NK-92 (cell line): ENCODE data around the gene IL17RD.
"Not testable (repeated sequence)": the region's sequence is repeated elsewhere in the genome, so short reads cannot be mapped to it uniquely, and the experiment has no call there.

Experiments
- DNase-seq: peaks from one replicate; lab custom pipeline; 2025; ENCODE audit not compliant: unreplicated experiment; lab: John Stamatoyannopoulos, UW

IL17RD gene

DNA sequence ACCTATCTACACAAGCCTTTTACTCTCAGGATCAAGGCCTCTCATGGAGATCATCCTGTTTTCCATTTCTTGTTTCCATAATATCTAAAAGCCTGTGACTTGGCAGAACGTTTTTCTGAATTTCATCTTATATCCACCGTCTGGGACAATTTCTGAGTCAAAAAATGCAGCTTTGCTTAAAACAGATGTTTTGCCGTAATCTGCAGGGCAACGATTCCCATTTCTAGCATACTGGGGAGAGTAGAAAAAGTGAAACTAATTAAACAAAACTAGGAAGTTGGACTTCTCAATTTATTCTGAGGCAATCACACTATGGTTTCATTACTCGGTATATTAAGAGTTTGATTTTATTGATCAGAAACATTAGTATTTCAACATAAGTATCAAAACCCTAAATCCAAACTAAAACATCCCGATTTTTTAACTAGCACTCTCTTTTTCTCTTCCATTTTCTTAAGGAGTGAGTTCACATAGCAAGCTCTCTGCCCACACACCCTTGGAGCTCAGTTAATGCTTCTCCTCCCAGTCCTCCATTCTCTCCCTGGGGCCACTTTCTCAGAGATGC, 71.1 kb downstream of the IL17RD start:
- no peak for DNase-seq

DNA sequence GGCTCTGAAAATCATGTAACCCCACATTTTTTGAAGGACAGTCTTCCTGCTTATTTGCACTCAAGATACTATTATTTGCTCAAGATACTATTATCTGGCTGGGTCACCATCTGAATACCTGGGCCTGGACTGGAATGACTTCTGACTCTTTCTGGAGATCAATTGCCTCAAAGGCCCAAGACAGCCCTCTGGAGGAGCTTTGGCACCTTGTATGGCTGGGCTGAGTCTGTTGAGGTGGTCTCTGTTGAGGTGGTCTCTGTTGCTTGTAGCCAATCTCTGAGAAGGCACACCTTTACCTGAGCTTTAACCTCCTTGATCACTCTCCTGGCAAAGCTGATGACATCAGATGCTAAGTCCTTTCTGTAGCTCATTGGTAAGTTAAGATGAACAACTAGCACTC, 71.7 kb downstream of the IL17RD start:
- DNase-seq: no peak

DNA sequence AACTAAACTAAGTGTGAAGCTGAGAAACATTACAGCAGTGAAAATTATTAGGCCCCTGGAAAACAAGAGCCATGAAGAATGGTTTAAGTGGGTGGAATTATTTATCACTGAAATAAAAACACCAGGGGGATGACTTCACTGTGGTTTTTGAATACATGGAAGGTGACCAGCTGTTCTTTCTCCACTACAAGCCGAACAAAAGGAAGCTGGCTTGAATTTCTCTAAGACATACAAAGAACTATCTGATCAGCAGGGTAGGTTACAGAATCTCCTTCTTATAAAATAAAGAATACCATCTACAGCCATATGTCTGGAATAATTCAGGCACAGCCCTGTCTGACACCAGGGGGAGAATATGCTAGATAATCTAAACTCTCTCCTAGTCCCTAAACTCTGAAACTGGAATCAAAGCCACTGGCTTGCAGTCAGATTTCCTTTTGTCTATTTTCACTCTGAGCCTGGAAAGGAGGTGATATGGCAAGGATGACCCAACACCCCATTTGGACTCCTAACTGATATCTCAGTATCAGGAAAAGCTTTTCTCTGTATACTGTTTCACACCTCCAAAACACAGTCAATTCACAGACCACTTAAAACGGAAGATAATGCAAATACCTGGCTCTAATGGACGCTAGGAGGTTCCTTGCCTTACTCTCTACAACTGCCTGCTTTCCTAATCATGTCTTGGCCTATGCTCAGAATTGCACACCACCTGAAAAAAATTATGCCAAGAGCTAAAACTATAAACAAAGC, 73.5 kb downstream of the IL17RD start:
- no peak for DNase-seq

DNA sequence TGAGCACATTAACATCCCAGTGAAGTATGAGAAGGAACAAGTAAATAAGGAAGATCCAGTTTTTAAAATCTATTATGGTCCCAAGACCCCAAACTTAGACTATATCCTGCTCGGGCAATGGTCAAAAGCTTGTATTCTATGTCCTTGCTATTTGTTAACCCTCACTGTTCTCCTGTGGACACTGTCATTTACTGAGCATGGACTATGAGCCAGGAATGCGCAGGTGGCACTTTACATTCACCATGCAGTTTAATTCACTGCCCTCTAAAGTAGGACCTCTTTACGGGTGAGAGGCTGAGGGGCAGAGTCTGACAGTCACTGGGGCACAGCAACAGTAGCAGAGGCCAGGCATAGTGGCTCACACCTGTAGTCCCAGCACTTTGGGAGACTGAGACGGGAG, 76.1 kb downstream of the IL17RD start:
- DNase-seq: no peak

DNA sequence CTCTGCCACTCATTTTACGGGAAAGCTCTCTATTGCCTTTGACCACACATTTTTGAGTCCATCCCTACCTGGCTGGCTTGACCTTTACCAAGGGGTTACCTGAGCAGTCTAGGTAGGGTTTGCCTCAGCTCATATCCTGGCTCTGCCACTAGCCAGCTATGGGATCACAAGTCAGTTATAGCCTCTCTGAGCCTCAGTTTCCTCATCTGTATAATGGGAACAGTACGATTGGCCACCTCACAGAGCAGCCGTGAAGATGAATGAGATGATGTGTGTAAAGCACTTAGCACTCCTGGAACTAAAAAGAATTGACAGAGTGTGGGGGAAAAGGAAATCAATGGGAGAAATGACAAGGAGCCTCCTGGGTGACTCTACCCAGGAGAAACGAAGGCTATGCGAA, 76.7 kb downstream of the IL17RD start:
- DNase-seq: no peak

DNA sequence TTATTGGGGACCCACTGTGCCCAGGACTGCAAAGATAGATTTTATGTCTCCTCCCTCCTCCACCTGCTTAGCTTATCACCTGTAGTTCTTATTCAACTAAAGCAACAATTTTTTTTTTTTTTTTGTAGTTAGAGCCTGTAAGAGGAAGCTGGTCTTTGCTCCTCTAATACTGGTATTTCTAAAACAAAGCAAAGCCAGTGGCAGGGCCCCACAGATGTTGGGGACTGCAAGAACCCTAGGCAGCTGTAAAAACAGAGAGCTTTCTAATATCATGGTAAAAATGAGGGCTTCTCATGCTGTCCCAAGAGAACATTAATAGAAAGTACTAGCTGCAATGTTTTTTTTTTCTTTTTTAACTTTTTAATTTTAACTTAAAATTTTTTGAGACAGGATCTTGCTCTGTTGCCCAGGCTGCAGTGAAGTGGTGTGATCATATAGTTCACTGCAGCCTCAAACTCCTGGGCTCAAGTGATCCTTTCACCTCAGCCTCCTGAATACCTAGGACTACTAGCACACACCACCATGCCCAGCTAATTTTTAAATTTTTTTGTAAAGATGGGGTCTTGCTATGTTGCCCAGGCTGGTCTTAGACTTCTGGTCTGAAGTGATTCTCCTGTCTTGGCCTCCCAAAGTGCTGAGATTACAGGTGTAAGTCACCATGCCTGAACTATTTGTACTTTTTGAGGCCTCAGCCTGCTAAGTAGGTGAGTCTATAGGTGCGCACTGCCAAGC, 77.6 kb downstream of the IL17RD start:
- DNase-seq: no peak

DNA sequence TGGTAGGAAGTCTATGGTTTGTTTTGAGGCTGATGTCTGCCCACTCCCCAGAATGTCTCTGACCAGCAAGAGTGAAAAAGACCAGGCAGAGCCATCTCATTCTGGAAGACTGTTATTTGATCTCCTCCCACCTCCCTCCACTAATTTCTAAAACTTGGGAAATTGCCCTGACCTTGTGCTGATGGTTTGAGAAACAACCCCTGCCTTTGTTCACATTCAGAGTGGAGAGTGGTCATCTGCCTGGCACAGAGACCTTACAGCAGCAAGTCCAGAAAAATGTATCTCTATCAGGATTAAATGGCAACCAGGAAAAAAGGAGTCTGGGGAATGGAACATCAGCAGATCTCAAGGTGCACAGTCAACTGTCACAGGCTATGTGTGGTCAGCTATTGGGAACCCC, 79.0 kb downstream of the IL17RD start:
- DNase-seq: no peak

DNA sequence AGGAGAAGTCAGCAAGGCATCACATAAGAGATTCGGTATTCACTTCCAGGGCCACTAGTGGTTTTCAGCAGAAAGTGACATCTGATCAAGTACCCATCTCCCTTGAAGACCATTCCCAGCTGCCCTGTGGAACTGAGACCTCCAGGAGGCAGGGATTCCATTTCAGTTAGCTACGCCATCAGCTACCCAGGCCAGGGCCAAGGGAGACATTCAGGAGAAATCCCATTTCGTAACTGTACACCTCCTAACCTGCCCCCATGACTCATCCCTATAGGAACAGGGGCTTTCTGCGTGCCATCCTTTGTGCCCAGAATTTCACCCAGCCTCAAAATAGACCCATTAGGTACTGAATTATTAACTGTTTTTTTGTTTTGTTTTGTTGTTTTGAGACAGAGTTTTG, 79.9 kb downstream of the IL17RD start:
- DNase-seq: no peak

DNA sequence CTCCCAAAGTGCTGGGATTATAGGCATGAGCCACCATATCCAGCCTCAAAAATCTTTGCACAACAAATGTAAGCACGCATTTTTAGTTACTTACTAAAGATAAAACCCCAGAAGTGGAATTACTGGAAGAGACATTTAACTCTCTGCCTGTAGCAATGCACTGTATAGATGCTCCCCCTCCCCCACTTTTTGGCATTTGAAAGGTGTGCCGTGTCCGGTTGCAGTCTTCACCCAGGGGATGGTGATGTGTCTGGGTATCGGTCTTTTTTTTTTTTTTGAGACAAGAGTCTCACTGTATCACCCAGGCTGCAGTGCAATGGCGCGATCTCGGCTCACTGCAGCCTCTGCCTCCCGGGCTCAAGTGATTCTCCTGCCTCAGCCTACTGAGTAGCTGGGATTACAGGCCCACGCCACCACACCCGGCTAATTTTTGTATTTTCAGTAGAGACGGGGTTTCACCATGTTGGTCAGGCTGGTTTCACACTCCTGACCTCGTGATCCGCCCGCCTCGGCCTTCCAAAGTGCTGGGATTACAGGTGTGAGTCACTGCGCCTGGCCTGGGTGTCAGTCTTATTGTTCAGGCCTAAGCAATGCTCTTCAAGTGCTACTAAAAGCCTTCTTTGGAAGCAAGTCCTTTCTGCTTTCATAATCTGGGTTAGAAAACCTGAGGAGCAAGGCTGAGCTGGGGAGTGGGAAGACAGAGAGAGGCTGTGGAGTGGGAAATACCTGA, 81.7 kb downstream of the IL17RD start:
- DNase-seq: not testable (repeated sequence)

DNA sequence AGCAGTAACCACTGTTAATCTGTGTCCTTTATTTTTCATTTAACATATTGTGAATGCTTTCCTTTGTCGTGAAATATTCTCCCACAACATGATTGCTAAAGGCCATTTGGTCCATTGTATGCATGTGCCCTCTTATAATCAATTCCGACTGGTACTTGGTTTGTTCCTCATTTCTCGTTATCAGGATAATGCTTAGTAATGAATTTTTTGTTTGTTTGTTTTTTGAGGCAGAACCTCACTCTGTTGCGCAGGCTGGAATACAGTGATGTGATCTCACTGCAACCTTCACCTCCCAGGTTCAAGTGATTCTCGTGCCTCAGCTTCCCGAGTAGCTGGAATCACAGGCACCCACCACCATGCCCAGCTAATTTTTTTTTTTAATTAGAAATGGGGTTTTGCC, 82.7 kb downstream of the IL17RD start:
- no peak for DNase-seq

DNA sequence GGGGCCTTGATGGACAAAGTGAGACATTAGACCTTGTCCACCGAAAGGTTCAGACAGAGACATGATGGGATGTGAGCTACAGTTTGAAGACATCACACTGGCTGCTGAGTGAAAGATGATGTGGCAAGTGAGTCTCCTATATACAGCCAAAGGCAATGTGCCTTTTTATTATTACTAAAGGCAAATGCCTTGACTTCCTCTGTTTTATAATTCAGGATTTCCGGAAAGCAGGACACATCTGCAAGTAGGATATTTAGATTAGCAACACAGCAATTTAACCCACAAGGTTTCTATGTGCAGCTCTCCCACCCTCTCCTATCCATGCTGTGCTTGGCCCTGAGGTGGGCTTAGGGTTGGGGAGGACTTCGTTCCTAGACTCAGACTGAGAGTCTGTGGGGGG, 84.0 kb downstream of the IL17RD start:
- DNase-seq: no peak

DNA sequence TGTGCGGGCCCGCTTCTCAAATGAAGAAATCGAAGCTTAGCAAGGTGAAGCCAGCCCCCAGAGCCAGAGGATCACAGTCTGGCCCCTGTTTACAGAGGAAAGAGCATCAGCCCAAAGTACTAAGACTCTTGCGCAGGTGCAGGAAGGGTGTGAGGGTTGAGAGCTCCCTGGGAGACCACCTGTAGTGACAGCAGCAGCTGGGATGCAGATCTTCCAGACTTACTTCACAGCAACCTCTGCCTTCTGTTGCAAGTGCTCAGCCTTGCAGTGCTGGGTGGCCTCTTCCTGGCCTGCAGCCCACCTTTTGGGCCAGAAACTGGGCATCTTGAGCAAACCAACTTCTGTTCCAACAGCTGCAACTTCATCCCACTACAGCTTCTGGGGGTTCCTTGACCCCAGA, 85.0 kb downstream of the IL17RD start:
- no peak for DNase-seq

DNA sequence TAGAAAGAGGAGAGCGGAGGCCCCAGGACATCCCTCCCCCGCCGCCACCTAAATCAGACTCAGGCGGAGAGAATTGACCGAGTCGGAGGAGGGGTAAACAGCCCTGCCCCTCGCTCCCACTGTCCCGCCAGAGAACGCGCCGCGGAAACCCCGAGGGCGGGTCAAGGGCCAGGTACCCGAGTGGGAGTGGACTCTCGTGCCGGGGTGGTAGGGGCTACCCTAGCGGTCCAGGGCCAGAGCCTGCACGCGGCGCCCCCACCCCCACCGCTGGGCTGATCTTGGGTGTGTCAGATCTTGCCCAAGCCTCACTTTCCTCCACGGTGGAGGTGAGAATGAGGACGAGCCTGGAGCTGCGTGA, 85.7 kb downstream of the IL17RD start:
- no peak for DNase-seq

DNA sequence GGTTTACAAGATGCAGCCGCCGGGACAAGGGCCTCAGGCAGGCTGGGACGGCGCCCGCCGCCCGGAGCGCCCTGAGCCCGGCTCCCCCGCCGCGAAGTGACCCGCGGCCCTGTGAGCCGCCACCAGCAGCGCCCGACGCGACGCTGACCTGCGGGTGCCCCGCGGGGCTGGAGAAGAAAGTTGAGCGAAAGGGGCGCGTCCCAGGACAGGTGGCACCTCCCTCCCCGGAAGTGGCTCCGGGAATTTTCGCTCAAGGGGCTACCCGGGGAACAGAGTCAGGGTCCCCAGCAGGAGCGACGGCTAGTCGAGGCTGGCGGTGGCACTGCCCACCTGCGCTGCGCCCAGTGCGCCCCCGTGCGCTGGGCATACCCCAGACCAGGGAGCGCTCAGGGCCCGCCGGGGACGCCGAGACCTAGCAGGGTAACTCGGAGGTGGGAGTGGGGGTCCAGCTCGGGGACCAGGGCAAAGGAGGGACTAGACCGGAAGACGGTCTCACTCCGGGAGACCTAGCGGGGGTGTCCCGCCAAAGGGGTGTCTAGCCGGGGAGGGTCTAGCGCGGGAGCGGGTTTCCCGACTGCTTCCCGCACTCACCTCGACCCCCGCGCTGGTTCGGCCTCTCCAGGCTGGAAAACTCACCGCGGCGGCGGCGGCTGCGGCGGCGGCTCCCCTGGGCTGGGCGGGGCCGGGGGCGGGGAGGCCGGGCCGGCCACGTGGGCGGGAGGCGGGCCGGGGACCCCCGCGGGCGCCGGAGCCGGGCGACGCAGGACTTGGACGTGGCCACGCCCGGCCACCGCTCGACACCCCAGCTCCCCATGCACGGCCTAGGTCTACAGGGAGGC, 86.3 kb downstream of the IL17RD start:
- no peak for DNase-seq

DNA sequence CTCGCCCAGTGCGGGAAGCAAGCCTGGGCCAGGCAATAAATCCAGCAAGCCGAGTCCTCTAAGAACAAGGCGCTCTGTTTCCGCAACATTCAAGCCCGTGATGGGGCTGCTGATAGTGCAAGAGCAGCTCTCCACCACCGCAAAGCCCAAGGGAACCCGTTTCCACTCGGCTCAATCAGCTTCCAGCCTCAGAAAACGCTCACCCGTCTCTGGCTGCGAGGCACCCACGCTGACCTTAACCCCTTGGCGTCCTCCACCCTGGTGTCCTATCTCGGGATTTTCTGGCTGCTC, 86.9 kb downstream of the IL17RD start:
- no peak for DNase-seq

DNA sequence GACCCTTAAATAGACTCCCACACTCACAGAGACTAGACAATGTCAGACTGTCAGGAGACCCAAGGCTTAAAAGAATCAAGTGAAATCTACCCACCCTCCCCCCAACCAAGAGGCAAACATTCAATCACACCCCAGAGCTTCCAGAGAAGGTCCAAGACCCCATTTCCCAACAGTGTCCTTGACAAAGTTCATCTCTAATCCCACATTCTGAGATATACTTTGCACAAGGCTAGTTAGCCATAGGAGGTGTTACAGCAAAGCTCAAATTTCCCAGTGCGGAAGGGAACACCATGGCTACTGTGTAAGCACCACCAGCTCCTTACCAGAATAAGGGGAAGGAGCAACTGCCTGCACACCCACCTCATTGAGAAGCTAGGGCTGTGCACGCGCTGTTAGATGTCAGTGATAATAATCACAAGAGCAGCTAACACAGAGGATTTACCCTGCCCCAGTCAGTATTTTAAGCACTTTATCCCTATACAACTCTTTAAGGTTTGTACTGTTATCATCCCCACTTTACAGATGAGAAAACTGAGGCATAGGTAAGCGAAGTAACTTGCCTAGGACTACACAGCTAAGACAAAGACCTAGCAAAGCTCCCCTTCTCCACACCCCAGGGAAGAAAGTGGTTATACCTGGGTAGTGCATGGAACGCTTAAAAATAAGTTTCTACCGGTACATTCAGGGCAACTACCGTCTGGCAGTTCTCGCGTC, 87.4 kb downstream of the IL17RD start:
- DNase-seq: no peak

DNA sequence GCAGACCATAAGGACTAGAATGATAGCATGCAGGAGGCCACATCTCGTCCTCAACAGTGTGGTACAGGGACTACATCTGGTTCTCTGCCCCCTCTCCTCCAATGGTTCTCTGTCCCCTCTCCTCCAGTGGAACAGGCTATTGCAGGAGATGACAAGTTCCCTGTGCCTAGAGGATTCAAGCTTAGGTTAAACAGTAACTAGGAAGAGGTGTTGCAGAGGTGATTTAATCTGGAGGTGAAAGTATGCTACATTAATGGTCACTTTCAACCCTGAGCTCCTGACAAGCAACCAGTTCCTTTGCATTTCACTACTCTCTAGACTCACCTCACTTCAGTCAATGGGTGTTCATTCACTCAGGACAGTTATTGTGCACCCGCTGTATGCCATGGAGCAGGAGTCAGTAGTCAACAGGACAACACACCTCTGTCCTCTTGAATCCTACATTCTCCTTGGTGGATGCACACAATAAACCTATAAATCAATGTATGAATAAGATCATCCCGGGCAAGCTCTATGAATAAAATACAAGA, 88.7 kb downstream of the IL17RD start:
- no peak for DNase-seq

DNA sequence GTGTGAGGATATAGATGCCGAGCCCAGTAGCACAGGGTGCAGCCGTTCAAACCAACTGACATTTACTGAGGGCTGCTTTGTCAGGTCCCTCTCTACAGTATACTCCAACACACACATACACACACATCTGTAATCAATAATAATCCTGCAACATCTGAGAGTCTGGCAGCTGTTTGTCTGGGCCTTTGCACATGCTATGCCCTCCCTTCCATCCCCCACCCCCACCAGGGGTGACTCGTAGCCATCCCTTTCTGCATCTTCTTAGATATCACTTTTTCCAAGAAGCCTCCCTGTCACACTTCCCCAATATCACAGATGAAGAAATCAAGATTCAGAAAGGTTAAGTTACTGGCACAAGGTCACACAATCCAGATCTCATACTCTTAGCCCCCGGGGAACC, 91.0 kb downstream of the IL17RD start:
- no peak for DNase-seq

DNA sequence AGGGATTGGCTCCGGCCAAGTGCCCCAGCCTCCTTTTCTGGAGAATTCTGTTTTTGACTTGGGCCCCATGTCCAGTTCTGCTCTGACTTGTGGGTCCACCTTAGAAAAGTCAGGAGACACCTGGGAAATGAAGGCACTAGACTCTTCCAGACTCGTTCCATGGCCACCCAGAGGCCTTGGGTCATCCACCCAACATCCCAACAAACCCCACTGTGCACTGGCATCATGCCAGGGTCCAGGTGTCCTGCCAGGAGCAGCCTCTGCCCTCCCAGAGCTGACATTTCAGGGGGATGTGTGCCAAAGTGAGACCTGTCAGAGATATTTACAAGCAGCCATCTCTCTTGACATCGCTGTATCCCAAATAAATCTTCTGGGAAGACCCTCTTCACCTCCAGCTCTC, 91.5 kb downstream of the IL17RD start:
- no peak for DNase-seq

DNA sequence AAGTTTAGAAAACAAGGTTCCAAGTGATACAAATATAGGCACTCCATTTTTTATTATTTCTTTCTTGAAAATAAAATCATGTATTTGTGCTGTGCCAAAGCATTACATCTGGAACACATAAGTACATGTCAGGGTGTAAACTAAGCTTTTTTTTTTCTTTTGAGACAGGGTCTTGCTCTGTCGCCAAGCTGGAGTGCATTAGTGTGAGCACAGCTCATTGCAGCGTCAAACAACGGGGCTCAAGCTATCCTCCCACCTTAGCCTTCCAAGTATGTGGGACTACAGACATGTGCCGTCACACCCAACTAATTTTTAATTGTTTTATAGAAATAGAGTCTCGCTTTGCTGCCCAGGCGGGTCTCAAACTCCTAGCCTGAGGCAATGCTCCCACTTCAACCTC, 95.7 kb downstream of the IL17RD start:
- no peak for DNase-seq
